Forelimb muscle (tissue), 1 donor: ENCODE data around the gene C1orf122. TPM values are rescaled to one million over a fixed set of nuclear protein-coding genes. Genes with fewer than 3 reads are reported as not detected.
"Not testable (repeated sequence)": the region's sequence is repeated elsewhere in the genome, so short reads cannot be mapped to it uniquely, and the experiment has no call there.

Source experiments
- DNase-seq: peaks from one replicate; pipeline ENCODE4 v3.0.0-alpha.2; 2013; ENCODE audit warnings: low read depth
- polyA plus RNA-seq: library from polyadenylated mRNA; unstranded; fragments of 120-200 nt; gene quantifications from one replicate; pipeline ENCODE4 v1.2.1, GENCODE V29; 2013; ENCODE audit not compliant: insufficient read length

Gene C1orf122
- 43.6 TPM for polyA plus RNA-seq

GRCh38 chr1:37807555-37808368 lies at the start of gene C1orf122, which contains the start of gene YRDC:
Gene C1orf122 (plus strand): TSS chr1:37807790. CDS start chr1:37808405, 615 bp downstream.
Gene YRDC (minus strand): TSS chr1:37808208. CDS start chr1:37808180, 28 bp downstream.
- peak; percentile 72 for DNase-seq

- no peak for DNase-seq
Observed at GRCh38 chr1:37759451-37759850, 48.1 kb upstream of the C1orf122 start.

- DNase-seq = no peak
Observed at GRCh38 chr1:37761416-37762095, 46.0 kb upstream of the C1orf122 start.

GRCh38 chr1:37762516-37762915 lies 45.1 kb upstream of the C1orf122 start:
- no peak for DNase-seq

- DNase-seq = no peak
Observed at GRCh38 chr1:37763791-37764413, 43.7 kb upstream of the C1orf122 start.

- DNase-seq = peak; percentile 20
Observed at GRCh38 chr1:37764414-37764825, 43.2 kb upstream of the C1orf122 start.

- DNase-seq = no peak
Observed at GRCh38 chr1:37764888-37765441, 42.6 kb upstream of the C1orf122 start, which contains the start of gene EPHA10. Gene EPHA10 (minus strand): TSS chr1:37765120. CDS start chr1:37765066, 54 bp downstream.

- no peak for DNase-seq
Observed at GRCh38 chr1:37765916-37766664, 41.5 kb upstream of the C1orf122 start.

- no peak for DNase-seq
Observed at GRCh38 chr1:37767488-37767887, 40.1 kb upstream of the C1orf122 start.

GRCh38 chr1:37771440-37771839 lies 36.1 kb upstream of the C1orf122 start:
- not testable (repeated sequence) for DNase-seq

GRCh38 chr1:37776946-37777516 lies 30.6 kb upstream of the C1orf122 start:
- DNase-seq = no peak

- no peak for DNase-seq
Observed at GRCh38 chr1:37778654-37779053, 28.9 kb upstream of the C1orf122 start.

- DNase-seq = no peak
Observed at GRCh38 chr1:37782491-37782890, 25.1 kb upstream of the C1orf122 start.

- DNase-seq = no peak
Observed at GRCh38 chr1:37792943-37793686, 14.5 kb upstream of the C1orf122 start.

GRCh38 chr1:37793773-37794371 lies 13.7 kb upstream of the C1orf122 start, which contains the start of gene MANEAL:
Gene MANEAL (plus strand): TSS chr1:37793847. CDS start chr1:37794183, 336 bp downstream.
- DNase-seq = no peak

GRCh38 chr1:37794372-37795339 lies 12.9 kb upstream of the C1orf122 start:
- DNase-seq = no peak

GRCh38 chr1:37795340-37796125 lies 12.1 kb upstream of the C1orf122 start:
- DNase-seq = no peak
